T-cell (primary cell): ENCODE measurements around the gene ANK3. TPM values are rescaled to one million over a fixed set of nuclear protein-coding genes. Genes with fewer than 3 reads are reported as not detected.

Source experiments
- ATAC-seq, 4 experiments: fragments of 200-7000 bp in 3 of 4; fragments of 150-1000 bp in 1 of 4; cut with Tn5 transposase; replicated peaks in 1 of 4; 1 replicate in 3 of 4; 2 replicates in 1 of 4; pipeline ENCODE4 v1.10.0; 2021; ENCODE audit warnings: moderate library complexity in 3 of 4, mild to moderate bottlenecking in 2 of 4, moderate number of reproducible peaks in 1 of 4
- CTCF ChIA-PET, 2 donors: fragments of 300-600 bp; sonication (Branson Sonifier 250); formaldehyde crosslinking; loops; one replicate each; lab custom pipeline; 2022; ENCODE audit warnings: antibody characterized with exemption in 2 of 2; lab: Charles Lee
- POLR2A ChIA-PET, 2 donors: fragments of 300-600 bp; sonication (Branson Sonifier 250); formaldehyde crosslinking; loops; one replicate each; lab custom pipeline; 2022; ENCODE audit warnings: antibody characterized with exemption in 2 of 2; lab: Charles Lee
- DNase-seq, 35 experiments: peaks; one replicate each; pipeline versions ENCODE4 v3.0.0 to v3.0.0-alpha.2; 2013 to 2023
- H3K27ac ChIP-seq: one replicate; pipeline ENCODE4 v1.5.1; 2013; ENCODE audit warnings: low read length
- H3K27me3 ChIP-seq, 2 experiments: replicated peaks in 1 of 2; 1 replicate in 1 of 2; 2 replicates in 1 of 2; pipeline versions ENCODE4 v1.6.1 to v1.7.0; 2013; ENCODE audit warnings: low read length in 1 of 2, mixed read lengths in 1 of 2; ENCODE audit not compliant: control insufficient read depth in 2 of 2, insufficient read depth in 2 of 2; ENCODE audit errors: extremely low read depth in 1 of 2
- H3K36me3 ChIP-seq, 2 donors: 1 replicate in 1 of 2; 2 replicates in 1 of 2; pipeline versions ENCODE4 v1.6.1 to v1.7.0; 2013; ENCODE audit warnings: low read length in 1 of 2; ENCODE audit not compliant: control insufficient read depth in 2 of 2, insufficient read depth in 1 of 2; ENCODE audit errors: extremely low read depth in 1 of 2
- H3K4me1 ChIP-seq, 2 experiments: 1 replicate in 1 of 2; 2 replicates in 1 of 2; pipeline versions ENCODE4 v1.6.1 to v1.7.0; 2013; ENCODE audit warnings: low read length in 2 of 2, mixed read lengths in 1 of 2; ENCODE audit not compliant: insufficient read depth in 2 of 2, control insufficient read depth in 1 of 2; ENCODE audit errors: extremely low read depth in 1 of 2
- H3K4me3 ChIP-seq, 2 donors: 1 replicate in 1 of 2; 2 replicates in 1 of 2; pipeline versions ENCODE4 v1.5.1 to v1.7.0; 2013; ENCODE audit warnings: mild to moderate bottlenecking in 2 of 2, low read length in 1 of 2, moderate library complexity in 1 of 2; ENCODE audit not compliant: control insufficient read depth in 1 of 2; ENCODE audit errors: extremely low read depth in 1 of 2
- H3K9me3 ChIP-seq: 2 replicates; pipeline ENCODE4 v1.7.0; 2013
- H3K27ac Mint-ChIP-seq, 2 donors: one replicate each; pipeline ENCODE4 v1.8.0; 2020 to 2021; ENCODE audit warnings: mild to moderate bottlenecking in 2 of 2, mixed read lengths in 2 of 2
- H3K27me3 Mint-ChIP-seq, 2 donors: one replicate each; pipeline ENCODE4 v1.8.0; 2021 to 2022; ENCODE audit warnings: mixed read lengths in 2 of 2
- H3K36me3 Mint-ChIP-seq: one replicate; pipeline ENCODE4 v1.8.0; 2021; ENCODE audit warnings: mixed read lengths
- H3K4me1 Mint-ChIP-seq, 3 donors: one replicate each; pipeline ENCODE4 v1.8.0; 2020 to 2022; ENCODE audit warnings: mixed read lengths in 3 of 3, mild to moderate bottlenecking in 1 of 3
- H3K4me3 Mint-ChIP-seq, 3 donors: one replicate each; pipeline ENCODE4 v1.8.0; 2020 to 2022; ENCODE audit warnings: mild to moderate bottlenecking in 3 of 3, mixed read lengths in 3 of 3, moderate library complexity in 3 of 3
- H3K9me3 Mint-ChIP-seq, 3 donors: one replicate each; pipeline ENCODE4 v1.8.0; 2020 to 2022; ENCODE audit warnings: mixed read lengths in 3 of 3
- WGBS: methylation state at CpG from one replicate; pipeline ENCODE4 v1.1.5; 2013; ENCODE audit warnings: missing lambda C conversion rate; ENCODE audit not compliant: insufficient coverage; 5-methylcytosine and 5-hydroxymethylcytosine counted together
- total RNA-seq, 35 experiments: library from RNA in 6 of 35; stranded (reverse) in 6 of 35; fragments of 120-200 nt in 1 of 35; gene quantifications; one replicate each; pipeline versions ENCODE4 v1.2.1 to v1.2.4 and lab custom pipeline; 2013 to 2026

The ANK3 gene
- total RNA-seq, 5 donors from 2014 or later (not counting 1 experiment from before 2014, with no cell fraction given) = 43.0 to 74.8 (median 56.7) TPM

- POLR2A ChIA-PET = interaction anchor here in 1 of 2 donors (0.5 kb wide), 1 partner anchor 16 kb away, joined by 3 read pairs; no protein-coding TSS in a partner anchor
- peaks cover 19% of the 10 kb centered on the region in 2 donors for H3K27me3 Mint-ChIP-seq
- H3K9me3 ChIP-seq = no peaks in the 10 kb centered on the region
These were observed 404.0 kb downstream of the ANK3 start for GRCh38 chr10:59985639-59986038.

GRCh38 chr10:59984415-59984814, 405.3 kb downstream of the ANK3 start:
- Histone ChIP-seq H3K4me1 (no peaks in the 10 kb centered on the region), H3K27me3 (no peaks in the 10 kb centered on the region), H3K27ac (no peak overlapping the region), H3K9me3 (no peaks in the 10 kb centered on the region), H3K4me3 (no peak overlapping the region), H3K36me3 (no peaks in the 10 kb centered on the region)
- DNase-seq (no peak), ATAC-seq (no peak)
- no peaks in the 10 kb centered on the region for H3K36me3 Mint-ChIP-seq
- no peaks in the 10 kb centered on the region for H3K4me1 Mint-ChIP-seq
- peaks cover 13 to 14% of the 10 kb centered on the region in 2 donors for H3K27me3 Mint-ChIP-seq
- no peak overlapping the region for H3K4me3 Mint-ChIP-seq
- H3K9me3 Mint-ChIP-seq = no peaks in the 10 kb centered on the region
- ChIA-PET POLR2A (interaction anchor here in 1 of 2 donors (0.7 kb wide), 1 partner anchor 158 kb away, joined by 9 read pairs; no protein-coding TSS in a partner anchor), CTCF (interaction anchor here (0.6 to 0.7 kb wide), 2 partner anchors 238 to 309 kb away, joined by 3 read pairs; no protein-coding TSS in a partner anchor)
- no CpG with 5 or more reads among the region's 1 CpG for WGBS
- H3K27ac Mint-ChIP-seq = no peak overlapping the region

More at GRCh38 chr10:59985639-59986038, 404.0 kb downstream of the ANK3 start:
- ATAC-seq (no peak), DNase-seq (no peak)
- Mint-ChIP-seq H3K4me1 (no peaks in the 10 kb centered on the region), H3K27ac (no peak overlapping the region), H3K9me3 (no peaks in the 10 kb centered on the region), H3K36me3 (no peaks in the 10 kb centered on the region), H3K4me3 (no peak overlapping the region)
- CTCF ChIA-PET = no interaction called here
- Histone ChIP-seq H3K4me1 (no peaks in the 10 kb centered on the region), H3K4me3 (no peak overlapping the region), H3K36me3 (no peaks in the 10 kb centered on the region), H3K27ac (no peak overlapping the region), H3K27me3 (no peaks in the 10 kb centered on the region)

- Histone ChIP-seq H3K9me3 (no peaks in the 10 kb centered on the region), H3K36me3 (no peaks in the 10 kb centered on the region), H3K27ac (no peak overlapping the region), H3K4me3 (no peak overlapping the region), H3K4me1 (no peaks in the 10 kb centered on the region), H3K27me3 (no peaks in the 10 kb centered on the region)
- 88% methylated on average over 1 of the region's 1 CpG for WGBS
- POLR2A ChIA-PET = no interaction called here
- DNase-seq (no peak), ATAC-seq (no peak)
- Mint-ChIP-seq H3K9me3 (peaks cover 6 to 20% (median 15%) of the 10 kb centered on the region in 3 donors), H3K36me3 (peaks cover 5% of the 10 kb centered on the region), H3K27me3 (no peaks in the 10 kb centered on the region), H3K4me3 (no peak overlapping the region), H3K4me1 (no peaks in the 10 kb centered on the region), H3K27ac (no peak overlapping the region)
- CTCF ChIA-PET = no interaction called here
These were observed 409.3 kb downstream of the ANK3 start for GRCh38 chr10:59980356-59980755.

GRCh38 chr10:59977486-59977885, 412.2 kb downstream of the ANK3 start:
- Mint-ChIP-seq H3K9me3 (peaks cover 6 to 20% (median 15%) of the 10 kb centered on the region in 3 donors), H3K4me3 (no peak overlapping the region), H3K27me3 (no peaks in the 10 kb centered on the region), H3K36me3 (peaks cover 5% of the 10 kb centered on the region), H3K4me1 (no peaks in the 10 kb centered on the region), H3K27ac (no peak overlapping the region)
- ATAC-seq = no peak
- ChIA-PET CTCF (no interaction called here), POLR2A (no interaction called here)
- no peaks in the 10 kb centered on the region for H3K36me3 ChIP-seq
- H3K9me3 ChIP-seq = no peaks in the 10 kb centered on the region
- no peak overlapping the region for H3K27ac ChIP-seq
- no peaks in the 10 kb centered on the region for H3K27me3 ChIP-seq
- no peaks in the 10 kb centered on the region for H3K4me1 ChIP-seq
- DNase-seq = no peak
- no peak overlapping the region for H3K4me3 ChIP-seq

GRCh38 chr10:59976909-59977308, 412.8 kb downstream of the ANK3 start:
- peaks cover 6 to 20% (median 15%) of the 10 kb centered on the region in 3 donors for H3K9me3 Mint-ChIP-seq
- ATAC-seq = no peak
- CTCF ChIA-PET = no interaction called here

More at GRCh38 chr10:59976909-59977308, 412.8 kb downstream of the ANK3 start:
- Histone ChIP-seq H3K4me1 (no peaks in the 10 kb centered on the region), H3K4me3 (no peak overlapping the region), H3K27me3 (no peaks in the 10 kb centered on the region), H3K9me3 (no peaks in the 10 kb centered on the region), H3K36me3 (no peaks in the 10 kb centered on the region), H3K27ac (no peak overlapping the region)
- DNase-seq = no peak
- Mint-ChIP-seq H3K27ac (no peak overlapping the region), H3K36me3 (peaks cover 5% of the 10 kb centered on the region), H3K4me3 (no peak overlapping the region), H3K4me1 (no peaks in the 10 kb centered on the region), H3K27me3 (no peaks in the 10 kb centered on the region)
- POLR2A ChIA-PET = interaction anchor here in 1 of 2 donors (0.7 kb wide), 1 partner anchor 151 kb away, joined by 7 read pairs; no protein-coding TSS in a partner anchor
